Activated CD8-positive, alpha-beta T cell treated with anti-CD3 and anti-CD28 coated beads for 36 hours (primary cell): Measurements from ENCODE around the gene CCDC59. TPM values are rescaled to one million over a fixed set of nuclear protein-coding genes. Genes with fewer than 3 reads are reported as not detected.
"Not testable (repeated sequence)": the region's sequence is repeated elsewhere in the genome, so short reads cannot be mapped to it uniquely, and the experiment has no call there.

ENCODE experiments used
- ATAC-seq: fragments of 200-7000 bp; cut with Tn5 transposase; one replicate; pipeline ENCODE4 v1.10.0; 2021; ENCODE audit warnings: mild to moderate bottlenecking, moderate library complexity
- CTCF ChIA-PET: fragments of 350-600 bp; sonication (Branson Sonifier 250); formaldehyde crosslinking; loops from one replicate; lab custom pipeline; 2021; ENCODE audit warnings: antibody characterized with exemption; lab: Charles Lee
- POLR2A ChIA-PET: fragments of 350-600 bp; sonication (Branson Sonifier 250); formaldehyde crosslinking; loops from one replicate; lab custom pipeline; 2021; ENCODE audit warnings: antibody characterized with exemption; lab: Charles Lee
- DNase-seq: peaks from one replicate; pipeline ENCODE4 v3.0.0-alpha.2; 2020
- H3K27ac Mint-ChIP-seq: one replicate; pipeline ENCODE4 v1.8.0; 2021; ENCODE audit warnings: mild to moderate bottlenecking, mixed read lengths
- H3K27me3 Mint-ChIP-seq: one replicate; pipeline ENCODE4 v1.8.0; 2021; ENCODE audit warnings: mixed read lengths
- H3K36me3 Mint-ChIP-seq: one replicate; pipeline ENCODE4 v1.8.0; 2021; ENCODE audit warnings: low read depth, mixed read lengths
- H3K4me1 Mint-ChIP-seq: one replicate; pipeline ENCODE4 v1.8.0; 2021; ENCODE audit warnings: low read depth, mixed read lengths
- H3K4me3 Mint-ChIP-seq: one replicate; pipeline ENCODE4 v1.8.0; 2021; ENCODE audit warnings: mild to moderate bottlenecking, moderate library complexity, mixed read lengths
- H3K9me3 Mint-ChIP-seq: one replicate; pipeline ENCODE4 v1.8.0; 2021; ENCODE audit warnings: mixed read lengths
- CTCF ChIP-seq: fragments of 200-600 bp; IDR thresholded peaks from one replicate; pipeline ENCODE4 v1.8.0; 2022; ENCODE audit warnings: antibody characterized with exemption, mild to moderate bottlenecking
- intact Hi-C: fragments of 100-400 bp; cut with micrococcal nuclease; formaldehyde crosslinking; loops from one replicate; pipeline ENCODE4 v1.10.0; 2022
- total RNA-seq, 2 experiments: library from RNA; stranded (reverse); gene quantifications; one replicate each; pipeline ENCODE4 v1.2.3, GENCODE V29; 2021

Gene CCDC59
- total RNA-seq, 2 experiments from 2014 or later = 93.9 to 95.3 TPM

DNA sequence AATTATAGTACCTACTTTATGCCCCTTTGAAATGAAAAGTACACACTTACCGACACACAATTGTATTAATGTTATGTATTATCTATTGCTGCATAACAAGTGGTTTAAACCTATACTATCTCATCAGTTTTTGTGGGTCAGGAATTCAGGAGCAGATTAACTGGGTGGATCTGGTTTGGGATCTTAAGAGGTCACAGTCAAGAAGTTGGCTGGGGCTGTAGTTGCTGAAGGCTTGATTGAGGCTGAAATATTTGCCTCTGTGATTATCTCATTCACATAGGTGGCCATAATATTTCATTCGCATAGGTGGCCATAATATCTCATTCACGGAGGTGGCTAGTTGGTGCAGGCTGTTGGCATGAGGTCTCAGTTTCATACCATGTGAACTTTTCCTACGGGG, 5.8 kb upstream of the CCDC59 start:
- intact Hi-C loops = no loop called here
- no peaks in the 10 kb centered on the region for H3K27me3 Mint-ChIP-seq
- no peak overlapping the region for H3K4me3 Mint-ChIP-seq
- H3K27ac Mint-ChIP-seq = no peak overlapping the region
- H3K36me3 Mint-ChIP-seq = peaks cover 10% of the 10 kb centered on the region
- ATAC-seq = no peak
- H3K9me3 Mint-ChIP-seq = peaks cover 3% of the 10 kb centered on the region
- no peak for TF ChIP-seq CTCF
- no peak for DNase-seq
- peaks cover 27% of the 10 kb centered on the region for H3K4me1 Mint-ChIP-seq
- ChIA-PET POLR2A (no interaction called here), CTCF (interaction anchor here (1.6 kb wide), 1 partner anchor 11 kb away, joined by 3 read pairs; no protein-coding TSS in a partner anchor)

DNA sequence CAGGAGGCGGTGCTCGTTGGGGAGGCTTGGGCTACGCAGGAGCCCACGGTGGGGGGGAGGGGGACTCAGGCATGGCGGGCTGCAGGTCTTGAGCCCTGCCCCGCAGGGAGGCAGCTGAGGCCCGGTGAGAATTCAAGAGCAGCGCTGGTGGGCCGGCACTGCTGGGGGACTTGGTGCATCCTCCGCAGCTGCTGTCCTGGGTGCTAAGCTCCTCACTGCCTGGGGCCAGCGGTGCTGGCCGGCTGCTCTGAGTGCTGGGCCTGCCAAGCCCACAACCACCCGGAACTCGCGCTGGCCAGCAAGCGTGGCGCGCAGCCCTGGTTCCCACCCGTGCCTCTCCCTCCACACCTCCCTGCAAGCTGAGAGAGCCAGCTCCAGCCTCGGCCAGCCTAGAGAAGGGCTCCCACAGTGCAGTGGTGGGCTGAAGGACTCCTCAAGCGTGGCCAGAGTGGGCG, 3.3 kb upstream of the CCDC59 start:
- no peak overlapping the region for H3K27ac Mint-ChIP-seq
- H3K36me3 Mint-ChIP-seq = peaks cover 20% of the 10 kb centered on the region
- intact Hi-C loops = no loop called here
- ATAC-seq (no peak), DNase-seq (no peak)
- no peak for TF ChIP-seq CTCF
- H3K4me1 Mint-ChIP-seq = peaks cover 29% of the 10 kb centered on the region
- ChIA-PET CTCF (no interaction called here), POLR2A (no interaction called here)
- no peaks in the 10 kb centered on the region for H3K27me3 Mint-ChIP-seq
- no peak overlapping the region for H3K4me3 Mint-ChIP-seq
- H3K9me3 Mint-ChIP-seq = peaks cover 3% of the 10 kb centered on the region

DNA sequence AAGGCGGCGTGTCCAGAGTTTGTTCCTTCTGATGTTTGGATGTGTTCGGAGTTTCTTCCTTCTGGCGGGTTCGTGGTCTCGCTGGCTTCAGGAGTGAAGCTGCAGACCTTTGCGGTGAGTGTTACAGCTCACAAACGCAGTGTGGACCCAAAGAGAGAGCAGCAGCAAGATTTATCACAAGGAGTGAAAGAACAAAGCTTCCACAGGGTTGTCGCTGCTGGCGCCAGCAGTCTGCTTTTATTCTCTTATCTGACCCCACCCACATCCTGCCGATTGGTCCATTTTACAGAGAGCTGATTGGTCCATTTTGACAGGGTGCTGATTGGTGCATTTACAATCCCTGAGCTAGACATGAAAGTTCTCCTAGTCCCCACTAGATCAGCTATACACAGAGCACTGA, 2.6 kb upstream of the CCDC59 start:
- H3K9me3 Mint-ChIP-seq, H3K4me3 Mint-ChIP-seq, DNase-seq, intact Hi-C loops, CTCF ChIA-PET, ATAC-seq, POLR2A ChIA-PET, H3K27me3 Mint-ChIP-seq, H3K27ac Mint-ChIP-seq: not testable (repeated sequence)
- peaks cover 26% of the 10 kb centered on the region for H3K36me3 Mint-ChIP-seq
- H3K4me1 Mint-ChIP-seq = peaks cover 35% of the 10 kb centered on the region

DNA sequence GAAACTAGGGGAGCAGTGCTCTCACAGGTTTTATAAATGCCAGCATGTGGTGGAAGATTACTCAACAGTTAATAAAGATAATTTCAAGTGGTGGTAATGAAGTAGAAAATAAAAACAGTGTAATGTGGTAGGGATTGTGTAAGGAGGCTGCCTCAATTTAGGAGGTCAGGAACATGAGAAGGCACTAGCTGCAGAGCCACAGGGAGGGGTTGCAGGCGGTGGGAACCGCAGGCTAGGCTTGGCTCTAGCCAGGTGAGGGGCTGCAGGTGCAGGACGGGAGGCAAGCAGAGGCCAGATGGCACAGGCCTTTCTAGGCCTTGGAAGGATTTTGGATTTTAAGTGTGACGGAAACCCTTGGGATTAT, 910 bp upstream of the CCDC59 start:
- ChIA-PET CTCF (interaction anchor here (0.8 to 2.6 kb wide), 12 partner anchors 10 to 714 kb away, joined by 3 to 10 read pairs (median 5); no protein-coding TSS in a partner anchor), POLR2A (interaction anchor here (1.2 kb wide), 2 partner anchors 13 to 327 kb away, joined by 3 to 5 read pairs; partner anchors contain the start of gene TMTC2)
- no peak for TF ChIP-seq CTCF
- intact Hi-C loops = no loop called here
- DNase-seq = peak; percentile 13
- Mint-ChIP-seq H3K27me3 (no peaks in the 10 kb centered on the region), H3K4me3 (peak overlapping the region; percentile 91), H3K27ac (peak overlapping the region; percentile 99), H3K9me3 (peaks cover 3% of the 10 kb centered on the region), H3K36me3 (peaks cover 40% of the 10 kb centered on the region), H3K4me1 (peaks cover 47% of the 10 kb centered on the region)
- ATAC-seq = no peak

- ChIA-PET CTCF (interaction anchor here (0.5 to 2.6 kb wide), 19 partner anchors 8 to 724 kb away, joined by 3 to 10 read pairs (median 4); no protein-coding TSS in a partner anchor), POLR2A (interaction anchor here (0.7 to 1.2 kb wide), 3 partner anchors 12 to 328 kb away, joined by 3 to 5 read pairs (median 3); partner anchors contain the start of gene TMTC2)
- peak overlapping the region; percentile 99 for H3K27ac Mint-ChIP-seq
- DNase-seq (no peak), ATAC-seq (no peak)
- peak overlapping the region; percentile 91 for H3K4me3 Mint-ChIP-seq
- H3K36me3 Mint-ChIP-seq = peaks cover 51% of the 10 kb centered on the region
- H3K4me1 Mint-ChIP-seq = peaks cover 43% of the 10 kb centered on the region
- intact Hi-C loops = no loop called here
- H3K9me3 Mint-ChIP-seq = peaks cover 3% of the 10 kb centered on the region
- no peaks in the 10 kb centered on the region for H3K27me3 Mint-ChIP-seq
- TF ChIP-seq CTCF = no peak
These were observed 365 bp downstream of the CCDC59 start for GRCh38 chr12:82357845-82358199.
